GM19395 (cell line): Measurements from ENCODE around the gene MYH6.
"Not testable (repeated sequence)": the region's sequence is repeated elsewhere in the genome, so short reads cannot be mapped to it uniquely, and the experiment has no call there.

Experiments used
- ATAC-seq: cut with Tn5 transposase; IDR thresholded peaks from one replicate; pipeline ENCODE4 v1.9.1; 2021; ENCODE audit warnings: mild to moderate bottlenecking, moderate library complexity; ENCODE audit not compliant: unreplicated experiment

Gene MYH6

GRCh38 chr14:23415821-23416778 is 8.0 kb upstream of the MYH6 start:
- no peak for ATAC-seq

- no peak for ATAC-seq
These were observed 7.1 kb upstream of the MYH6 start for GRCh38 chr14:23414906-23415820.

GRCh38 chr14:23414254-23414653 is 6.2 kb upstream of the MYH6 start:
- ATAC-seq: no peak

GRCh38 chr14:23413681-23414080 is 5.6 kb upstream of the MYH6 start:
- no peak for ATAC-seq

GRCh38 chr14:23411563-23412525 is 3.8 kb upstream of the MYH6 start:
- ATAC-seq: no peak

- ATAC-seq: no peak
These were observed 2.0 kb upstream of the MYH6 start for GRCh38 chr14:23409966-23410635.

GRCh38 chr14:23409475-23409874 is 1.4 kb upstream of the MYH6 start:
- ATAC-seq: no peak

- ATAC-seq: no peak
These were observed 196 bp upstream of the MYH6 start for GRCh38 chr14:23408307-23408630.

- no peak for ATAC-seq
These were observed 1.2 kb downstream of the MYH6 start for GRCh38 chr14:23406725-23407355.

- ATAC-seq: no peak
These were observed 1.8 kb downstream of the MYH6 start for GRCh38 chr14:23406244-23406643.

- no peak for ATAC-seq
These were observed 2.5 kb downstream of the MYH6 start for GRCh38 chr14:23405516-23406025.

- ATAC-seq: no peak
These were observed 3.0 kb downstream of the MYH6 start for GRCh38 chr14:23405096-23405495.

GRCh38 chr14:23404331-23404900 is 3.7 kb downstream of the MYH6 start:
- no peak for ATAC-seq

GRCh38 chr14:23403908-23404307 is 4.2 kb downstream of the MYH6 start:
- no peak for ATAC-seq

- no peak for ATAC-seq
These were observed 5.0 kb downstream of the MYH6 start for GRCh38 chr14:23403139-23403438.

- ATAC-seq: no peak
These were observed 5.6 kb downstream of the MYH6 start for GRCh38 chr14:23402296-23403138.

- ATAC-seq: no peak
These were observed 6.8 kb downstream of the MYH6 start for GRCh38 chr14:23401291-23401690.

GRCh38 chr14:23400496-23401149 is 7.5 kb downstream of the MYH6 start:
- not testable (repeated sequence) for ATAC-seq
